AG09309 (cell line): ENCODE results near the gene ELAVL1.
"Not testable (repeated sequence)": the region's sequence is repeated elsewhere in the genome, so short reads cannot be mapped to it uniquely, and the experiment has no call there.

Experiments used
- DNase-seq: peaks from one replicate; pipeline ENCODE4 v3.0.0-alpha.2; 2010; ENCODE audit warnings: low read depth
- H3K4me3 ChIP-seq: 2 replicates; pipeline ENCODE4 v1.5.1; 2011; ENCODE audit warnings: mild to moderate bottlenecking, low read depth, low read length, moderate library complexity; ENCODE audit not compliant: control insufficient read depth
- CTCF ChIP-seq: IDR thresholded peaks from 2 replicates; pipeline ENCODE4 v1.5.1; 2011; ENCODE audit warnings: mild to moderate bottlenecking, low read depth, low read length, inconsistent platforms; ENCODE audit not compliant: insufficient read depth, control insufficient read depth; ENCODE audit errors: missing control alignments

Gene ELAVL1

GRCh38 chr19:7919610-7920518 lies 85.6 kb downstream of the ELAVL1 start, which contains the start of gene SNAPC2:
Gene SNAPC2 (plus strand): TSS chr19:7920338. CDS start chr19:7920367, 29 bp downstream.
- DNase-seq = peak; percentile 66
- H3K4me3 ChIP-seq = peak within 1 kb of the TSS; percentile 51
- no peak for TF ChIP-seq CTCF

DNA sequence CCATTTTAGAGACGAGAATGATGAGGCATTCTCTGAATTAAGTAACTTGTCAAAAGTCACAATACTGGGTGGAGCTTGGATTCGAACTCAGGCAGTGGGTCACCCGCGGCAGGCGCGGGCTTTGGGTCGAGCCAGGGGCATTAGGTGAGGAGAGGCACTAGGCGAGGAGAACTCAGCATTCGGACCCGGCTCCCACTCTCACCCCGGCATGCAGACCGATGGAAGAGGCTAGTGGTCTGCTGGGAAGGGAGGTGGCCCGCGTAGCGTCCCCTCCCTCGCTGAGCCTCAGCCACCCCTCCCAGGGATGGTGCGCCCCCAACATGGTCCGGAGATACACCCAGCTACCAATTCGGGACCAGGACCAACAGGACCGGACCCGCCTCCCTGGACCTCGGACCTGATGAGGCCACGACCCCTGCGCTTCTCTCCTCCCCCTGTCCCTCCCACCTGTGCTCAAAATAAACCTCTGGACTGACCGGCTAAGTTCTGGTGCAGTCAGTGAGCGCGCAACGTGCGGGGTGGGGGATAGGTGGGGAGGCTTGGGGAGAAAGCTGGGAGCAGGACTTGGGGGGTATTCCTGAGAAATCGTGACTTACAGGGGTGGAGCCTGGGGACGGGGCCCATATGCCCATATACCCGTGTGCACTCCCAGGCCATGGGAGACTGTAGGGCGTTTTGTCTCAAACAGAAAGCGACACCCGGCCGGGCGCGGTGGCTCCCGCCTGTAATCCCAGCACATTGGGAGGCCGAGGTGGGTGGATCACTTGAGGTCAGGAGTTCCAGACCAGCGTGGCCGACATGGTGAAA lies 86.6 kb downstream of the ELAVL1 start:
- TF ChIP-seq CTCF = no peak
- DNase-seq = no peak
- H3K4me3 ChIP-seq = no peak overlapping the region

DNA sequence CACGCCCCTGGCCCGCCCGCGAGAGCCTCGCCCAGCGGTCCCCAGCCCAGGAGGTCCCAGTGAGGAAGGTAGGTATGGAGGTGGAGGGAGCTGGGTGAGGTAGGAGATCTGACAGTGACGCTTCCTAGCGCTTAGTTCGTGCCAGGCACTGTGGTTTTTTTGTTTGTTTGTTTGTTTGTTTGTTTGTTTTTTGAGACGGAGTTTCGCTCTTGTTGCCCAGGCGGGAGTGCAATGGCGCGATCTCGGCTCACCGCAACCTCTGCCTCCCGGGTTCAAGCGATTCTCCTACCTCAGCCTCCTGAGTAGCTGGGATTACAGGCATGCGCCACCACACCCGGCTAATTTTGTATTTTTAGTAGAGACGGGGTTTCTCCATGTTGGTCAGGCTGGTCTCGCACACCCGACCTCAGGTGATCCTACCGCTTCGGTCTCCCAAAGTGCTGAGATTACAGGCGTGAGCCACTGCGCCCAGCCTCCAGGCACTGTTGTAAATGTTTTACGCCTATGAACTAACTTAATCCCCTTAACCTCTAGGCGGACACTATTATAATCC lies 87.3 kb downstream of the ELAVL1 start:
- peak overlapping the region; percentile 43 for H3K4me3 ChIP-seq

DNA sequence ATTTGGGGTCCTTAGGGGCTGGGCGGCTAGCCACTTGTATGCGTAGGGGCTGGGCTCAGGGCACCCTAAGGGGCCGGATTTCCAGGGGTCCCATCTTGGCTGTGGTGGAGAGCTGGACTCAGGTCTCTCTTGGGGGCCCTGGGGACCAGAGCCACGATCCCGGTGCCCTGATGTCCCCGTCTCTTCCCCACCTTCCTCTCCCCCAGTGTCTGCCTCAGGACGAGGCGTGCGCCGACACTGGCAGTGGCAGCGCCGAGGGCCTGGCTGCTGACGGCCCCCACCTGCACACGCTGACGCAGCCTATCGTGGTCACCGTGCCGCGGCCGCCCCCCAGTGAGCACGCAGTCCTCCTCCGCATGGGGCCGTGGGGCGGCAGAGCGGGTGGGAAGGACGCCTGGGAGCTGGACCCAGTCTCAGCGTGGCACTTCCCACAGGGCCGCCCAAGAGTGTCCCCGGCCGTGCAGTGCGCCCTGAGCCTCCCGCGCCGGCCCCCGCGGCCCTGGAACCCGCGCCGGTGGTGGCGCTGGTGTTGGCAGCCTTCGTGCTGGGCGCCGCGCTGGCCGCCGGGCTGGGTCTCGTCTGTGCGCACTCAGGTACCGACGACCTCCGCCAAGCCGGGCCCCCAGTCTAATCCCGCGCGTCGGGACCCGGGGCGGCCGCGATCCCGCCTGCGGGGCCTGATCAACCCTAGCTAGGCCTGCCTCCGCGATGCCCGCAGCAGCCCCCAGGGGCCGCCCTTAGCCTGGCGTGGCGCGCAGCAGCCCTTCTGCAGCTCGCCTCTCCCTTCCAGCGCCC lies 88.0 kb downstream of the ELAVL1 start:
- H3K4me3 ChIP-seq = peak overlapping the region; percentile 43
- DNase-seq = no peak
- peak; percentile 65 for TF ChIP-seq CTCF

More for the DNA sequence above, 87.3 kb downstream of the ELAVL1 start:
- DNase-seq = not testable (repeated sequence)

GRCh38 chr19:7916955-7917266 lies 88.5 kb downstream of the ELAVL1 start:
- no peak for TF ChIP-seq CTCF
- H3K4me3 ChIP-seq = peak overlapping the region; percentile 43
- DNase-seq = no peak

- no peak for TF ChIP-seq CTCF
- no peak for DNase-seq
- peak overlapping the region; percentile 43 for H3K4me3 ChIP-seq
These were observed 89.1 kb downstream of the ELAVL1 start for GRCh38 chr19:7916103-7916954.
